Skeletal muscle satellite cell (primary cell): ENCODE results near the gene CTDNEP1.
A peak's percentile ranks its signal among the peaks of the same experiment; 100 is the strongest.

Source experiments
- H3K27me3 ChIP-seq: 2 replicates; pipeline ENCODE4 v1.7.0; 2013; ENCODE audit warnings: low read length; ENCODE audit not compliant: control insufficient read depth, insufficient read depth
- H3K36me3 ChIP-seq: 2 replicates; pipeline ENCODE4 v1.7.0; 2013; ENCODE audit warnings: mild to moderate bottlenecking, control low read depth, low read length; ENCODE audit not compliant: insufficient read depth
- H3K4me1 ChIP-seq: 2 replicates; pipeline ENCODE4 v1.7.0; 2013; ENCODE audit warnings: low read length; ENCODE audit not compliant: control insufficient read depth, insufficient read depth
- H3K4me2 ChIP-seq: 2 replicates; pipeline ENCODE4 v1.7.0; 2013; ENCODE audit warnings: mild to moderate bottlenecking, low read length
- H3K4me3 ChIP-seq: 2 replicates; pipeline ENCODE4 v1.7.0; 2013; ENCODE audit warnings: low read length
- H3K9ac ChIP-seq: 2 replicates; pipeline ENCODE4 v1.7.0; 2013; ENCODE audit warnings: mild to moderate bottlenecking, low read depth, low read length, moderate library complexity
- H3K9me3 ChIP-seq: replicated peaks from 2 replicates; pipeline ENCODE4 v1.7.0; 2013; ENCODE audit warnings: mild to moderate bottlenecking, control low read depth, low read length

Gene CTDNEP1

DNA sequence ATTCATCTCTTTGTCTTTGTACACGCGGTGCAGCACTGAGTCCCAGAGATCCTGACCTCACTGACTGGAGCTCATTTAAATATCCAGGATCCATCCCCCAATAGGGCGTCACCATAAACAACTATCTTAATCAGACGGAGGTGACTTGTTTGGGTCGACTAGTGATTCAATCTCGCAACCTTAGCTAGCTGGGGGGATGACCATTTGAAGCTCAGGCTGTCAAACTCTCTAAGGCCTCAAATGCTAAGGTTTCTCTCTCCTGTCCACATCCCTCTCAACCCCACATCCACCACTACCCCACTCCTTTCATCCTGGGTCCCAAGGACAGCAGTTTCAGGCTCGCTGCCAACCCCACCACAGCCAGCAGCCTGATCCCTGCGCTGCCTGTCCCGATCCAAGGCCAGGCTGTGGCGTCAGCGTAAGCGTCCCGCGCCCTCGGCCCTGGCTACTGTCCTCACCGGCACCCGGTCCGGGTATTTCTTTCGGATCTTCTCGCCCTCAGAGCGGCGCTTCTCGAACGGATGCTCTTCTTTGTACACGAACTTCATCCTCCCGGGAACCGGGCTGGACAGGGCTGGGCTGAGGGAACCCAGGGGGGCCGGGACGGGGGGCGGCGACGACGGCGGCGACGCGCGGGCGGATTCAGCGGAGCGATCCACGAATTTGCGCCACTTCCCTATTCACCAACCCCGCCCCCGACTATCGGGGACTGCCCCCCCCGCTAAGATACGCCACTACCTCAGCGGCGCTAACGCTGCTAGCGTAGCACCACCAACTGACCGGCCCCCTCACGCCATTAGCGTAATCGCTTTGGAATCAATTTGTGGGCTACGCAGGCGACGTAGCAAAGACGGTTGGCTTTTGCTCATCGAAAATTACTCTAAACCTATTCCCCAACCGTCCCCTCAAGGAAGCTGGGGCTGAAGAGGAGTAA is 9.5 kb downstream of the CTDNEP1 start, which contains the start of gene GABARAP:
GABARAP (minus strand) TSS at position 667 of the 934 bp plus-strand sequence; CDS start at position 548, 119 bp downstream.
- Histone ChIP-seq H3K27me3 (no peaks in the 10 kb centered on the region), H3K9ac (peak within 1 kb of the TSS; percentile 97), H3K9me3 (no peaks in the 10 kb centered on the region), H3K4me2 (peak within 1 kb of the TSS; percentile 95), H3K4me3 (peak within 1 kb of the TSS; percentile 91), H3K4me1 (peaks cover 28% of the 10 kb centered on the region), H3K36me3 (peaks cover 28% of the 10 kb centered on the region)

DNA sequence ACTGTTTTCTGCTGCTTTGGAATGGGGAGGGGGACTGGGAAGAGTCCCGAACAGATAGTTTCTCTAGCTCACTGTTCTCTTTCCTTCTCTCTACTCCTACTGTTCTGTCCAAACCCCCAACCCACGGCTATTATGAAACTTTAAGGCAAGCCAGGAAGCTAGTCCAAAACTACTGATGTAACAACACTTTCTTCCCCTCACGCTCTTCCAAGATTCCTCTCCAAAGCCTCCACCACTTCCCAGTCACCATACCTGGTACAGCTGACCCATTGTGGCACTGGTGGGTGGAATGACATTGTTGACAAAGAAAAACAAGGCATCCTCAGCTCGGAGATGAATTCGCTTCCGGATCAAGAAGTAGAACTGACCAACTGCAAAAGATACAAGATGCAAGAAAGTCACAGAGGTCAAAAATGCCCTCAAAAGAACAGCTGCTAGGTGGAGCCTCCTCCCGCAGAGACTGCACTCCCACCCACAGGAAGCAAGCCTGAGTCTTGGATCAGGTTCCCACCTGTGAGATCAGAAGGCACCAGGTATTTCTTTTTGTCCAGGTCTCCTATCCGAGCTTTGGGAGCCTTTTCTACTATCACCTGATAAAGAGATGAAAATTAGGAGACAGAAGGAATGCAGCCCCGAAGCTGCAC is 10.3 kb downstream of the CTDNEP1 start:
- H3K9ac ChIP-seq, result peak overlapping the region; percentile 97

DNA sequence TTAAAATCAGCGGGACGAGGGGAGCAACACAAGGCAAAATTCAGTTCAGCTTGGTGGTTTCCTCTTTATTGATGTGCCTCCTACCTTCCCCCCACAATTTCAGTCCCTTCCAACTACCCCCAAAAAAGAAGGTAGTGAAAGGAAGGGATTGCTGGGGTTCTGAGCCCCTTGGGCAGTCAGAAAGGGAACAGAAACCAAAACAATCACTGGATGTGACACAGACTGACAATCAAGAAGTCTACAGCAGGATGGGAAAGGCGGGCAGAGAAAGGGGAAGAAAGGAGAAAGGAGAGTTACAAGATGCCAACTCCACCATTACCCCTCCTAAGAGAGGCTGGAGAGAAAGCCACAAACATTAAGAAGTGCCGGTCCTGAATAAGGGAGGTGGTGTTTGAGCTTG is 11.2 kb downstream of the CTDNEP1 start:
- H3K36me3 ChIP-seq, result peaks cover 37% of the 10 kb centered on the region
- H3K9ac ChIP-seq, result peak overlapping the region; percentile 97
- H3K27me3 ChIP-seq, result no peaks in the 10 kb centered on the region
- no peaks in the 10 kb centered on the region for H3K9me3 ChIP-seq
- H3K4me1 ChIP-seq, result peaks cover 43% of the 10 kb centered on the region
- H3K4me2 ChIP-seq, result peak overlapping the region; percentile 95
- H3K4me3 ChIP-seq, result peak overlapping the region; percentile 91

More for the DNA sequence above, 10.3 kb downstream of the CTDNEP1 start:
- Histone ChIP-seq H3K27me3 (no peaks in the 10 kb centered on the region), H3K9me3 (no peaks in the 10 kb centered on the region), H3K4me1 (peaks cover 34% of the 10 kb centered on the region), H3K4me3 (peak overlapping the region; percentile 91), H3K4me2 (peak overlapping the region; percentile 95), H3K36me3 (peaks cover 35% of the 10 kb centered on the region)

DNA sequence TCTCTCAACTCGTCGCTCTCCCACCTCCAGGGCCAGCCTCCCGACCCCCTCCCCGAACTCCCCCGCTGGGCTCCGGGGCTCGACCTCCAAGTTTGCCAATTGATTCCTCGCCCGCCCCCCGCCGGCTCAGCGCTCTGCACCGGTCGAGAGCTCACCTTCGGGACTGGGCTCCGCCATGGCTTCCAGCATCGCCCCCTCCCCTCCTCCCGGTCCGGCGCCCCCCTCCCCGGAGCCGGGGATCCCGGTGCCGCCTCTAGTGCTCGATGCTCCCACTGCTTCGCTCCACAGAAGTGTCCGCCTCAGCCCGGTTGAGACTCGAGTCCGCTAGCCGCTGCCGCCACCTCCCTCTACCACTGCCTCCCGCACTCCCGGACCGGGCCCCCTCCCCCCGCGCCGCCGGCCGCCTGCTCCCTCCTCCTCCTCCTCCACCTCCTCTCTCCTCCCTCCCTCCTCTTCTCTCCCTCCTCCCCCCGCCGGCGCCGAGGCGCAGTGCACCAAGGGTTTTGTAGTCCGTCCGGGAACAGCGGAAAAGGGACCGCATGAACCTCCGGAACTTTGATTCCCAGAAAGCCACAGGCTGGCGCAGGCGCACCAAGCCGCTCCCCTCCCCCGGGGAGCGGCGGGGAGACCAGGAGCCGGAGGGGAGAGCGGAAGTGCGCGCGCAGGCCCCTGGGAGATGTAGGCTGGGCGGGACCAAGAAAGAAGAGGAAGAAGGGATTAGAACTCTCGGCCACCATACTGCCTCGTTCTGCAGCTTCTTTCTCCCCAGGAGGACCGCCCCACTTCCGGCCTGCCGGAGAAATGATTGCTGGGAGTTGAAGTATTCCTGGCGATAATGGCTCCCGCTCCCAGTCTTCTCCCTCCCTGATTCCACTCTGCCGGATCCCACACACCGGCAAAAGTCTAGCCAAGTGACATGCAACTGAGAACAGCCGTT is 12.2 kb downstream of the CTDNEP1 start, which contains the start of gene PHF23:
PHF23 (minus strand) TSS at position 367 of the 937 bp plus-strand sequence; CDS start at position 189, 178 bp downstream.
- Histone ChIP-seq H3K27me3 (no peaks in the 10 kb centered on the region), H3K9me3 (no peaks in the 10 kb centered on the region), H3K4me1 (peaks cover 52% of the 10 kb centered on the region), H3K36me3 (peaks cover 46% of the 10 kb centered on the region), H3K9ac (peak within 1 kb of the TSS; percentile 97), H3K4me3 (peak within 1 kb of the TSS; percentile 94), H3K4me2 (peak within 1 kb of the TSS; percentile 95)

DNA sequence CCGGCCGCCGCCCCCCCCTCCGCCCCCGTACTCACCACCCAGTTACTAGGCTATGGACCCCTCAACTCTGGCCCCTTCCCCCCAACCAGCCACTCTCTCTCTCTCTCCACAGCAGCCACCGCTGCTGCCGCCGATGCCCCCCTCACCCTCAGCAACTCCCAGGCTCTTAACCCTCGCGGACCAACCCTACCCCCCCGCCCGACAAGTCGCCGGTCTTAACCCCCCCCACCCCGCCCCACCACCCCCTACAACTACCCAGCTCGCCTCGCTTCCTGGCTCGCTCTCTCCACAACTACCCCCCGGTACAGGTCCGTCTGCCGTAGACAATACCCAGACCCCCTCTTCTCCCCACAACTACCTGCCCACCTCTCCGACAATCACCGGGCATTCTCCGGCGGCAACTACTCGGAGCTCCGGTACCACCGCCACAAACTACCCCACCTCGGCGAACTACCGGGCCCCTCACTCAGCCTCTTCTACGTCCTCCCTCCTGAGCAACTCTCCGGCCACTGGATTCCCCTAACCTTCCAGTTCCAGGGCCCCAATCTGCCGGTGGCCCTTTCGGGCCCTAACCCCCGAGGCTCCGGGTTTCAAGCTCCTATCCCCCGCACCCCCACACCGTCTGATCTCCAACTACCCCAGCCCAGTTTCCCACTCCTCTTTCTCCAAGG is 13.0 kb downstream of the CTDNEP1 start:
- H3K27me3 ChIP-seq, result no peaks in the 10 kb centered on the region
- H3K9me3 ChIP-seq, result no peaks in the 10 kb centered on the region
- H3K4me3 ChIP-seq, result peak overlapping the region; percentile 94
- H3K4me2 ChIP-seq, result peak overlapping the region; percentile 68
- peaks cover 43% of the 10 kb centered on the region for H3K36me3 ChIP-seq
- H3K9ac ChIP-seq, result peak overlapping the region; percentile 95
- peaks cover 52% of the 10 kb centered on the region for H3K4me1 ChIP-seq

DNA sequence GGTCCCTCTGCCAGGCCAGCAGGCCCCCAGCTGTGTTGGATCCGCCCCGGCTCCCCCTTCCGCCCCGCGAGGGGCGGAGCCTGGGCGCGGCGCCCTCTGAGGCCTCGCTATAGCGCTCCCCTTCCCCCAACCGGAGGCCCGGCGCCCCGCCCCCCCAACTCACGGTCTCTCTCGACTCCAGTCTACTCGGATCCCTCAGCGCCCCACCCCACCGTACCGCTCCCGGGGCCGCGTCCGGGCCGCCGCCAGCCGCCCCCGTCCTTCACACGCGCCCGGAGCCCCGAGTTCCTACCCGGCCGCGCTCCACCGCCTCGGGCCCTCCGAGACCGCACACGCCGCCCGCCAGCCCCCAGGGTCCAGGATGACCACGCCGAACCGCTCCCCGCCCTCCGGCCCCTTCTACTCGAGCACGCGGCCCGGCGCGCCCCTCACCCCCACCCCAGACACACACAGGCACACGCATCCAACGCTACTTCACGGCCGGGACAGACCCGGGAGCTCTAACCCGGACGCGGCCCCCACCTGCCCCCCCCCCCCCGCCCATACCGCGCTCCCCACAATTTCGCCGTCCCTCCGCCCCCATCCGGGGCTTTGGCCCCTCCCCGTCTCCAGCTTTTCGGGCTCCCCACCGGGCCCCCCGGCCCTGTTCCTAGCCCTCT is 13.6 kb downstream of the CTDNEP1 start:
- Histone ChIP-seq H3K4me1 (peaks cover 48% of the 10 kb centered on the region), H3K4me2 (peak overlapping the region; percentile 91), H3K9ac (peak overlapping the region; percentile 95), H3K4me3 (peak overlapping the region; percentile 94), H3K36me3 (peaks cover 43% of the 10 kb centered on the region), H3K9me3 (no peaks in the 10 kb centered on the region), H3K27me3 (no peaks in the 10 kb centered on the region)

DNA sequence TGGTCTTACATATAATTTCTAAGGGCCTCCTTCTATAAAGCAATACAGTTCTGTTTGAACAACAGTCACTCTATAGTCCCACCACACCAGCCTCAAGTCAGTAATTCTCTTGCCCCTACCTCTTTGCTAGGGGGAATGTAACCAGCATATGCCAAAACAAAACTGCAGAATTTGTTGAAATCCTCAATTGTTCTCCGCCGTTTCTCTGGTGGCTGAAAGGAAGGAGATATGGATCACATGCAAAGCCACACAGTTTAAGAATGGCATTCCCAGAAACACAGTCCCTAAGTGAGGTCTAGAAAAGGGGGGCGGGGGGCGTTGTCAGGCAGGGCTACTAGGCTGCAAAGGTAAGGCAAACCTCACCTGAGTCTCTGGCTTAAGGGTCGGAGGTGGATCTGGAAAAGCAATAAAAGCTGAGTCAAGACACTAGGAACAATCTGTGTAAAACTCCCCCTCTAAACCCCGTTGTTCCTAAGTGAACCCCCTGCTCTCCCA is 14.2 kb downstream of the CTDNEP1 start:
- H3K27me3 ChIP-seq, result no peaks in the 10 kb centered on the region
- H3K4me1 ChIP-seq, result peaks cover 52% of the 10 kb centered on the region
- peak overlapping the region; percentile 81 for H3K9ac ChIP-seq
- H3K4me2 ChIP-seq, result peak overlapping the region; percentile 91
- H3K9me3 ChIP-seq, result no peaks in the 10 kb centered on the region
- H3K36me3 ChIP-seq, result peaks cover 43% of the 10 kb centered on the region
- peak overlapping the region; percentile 94 for H3K4me3 ChIP-seq

DNA sequence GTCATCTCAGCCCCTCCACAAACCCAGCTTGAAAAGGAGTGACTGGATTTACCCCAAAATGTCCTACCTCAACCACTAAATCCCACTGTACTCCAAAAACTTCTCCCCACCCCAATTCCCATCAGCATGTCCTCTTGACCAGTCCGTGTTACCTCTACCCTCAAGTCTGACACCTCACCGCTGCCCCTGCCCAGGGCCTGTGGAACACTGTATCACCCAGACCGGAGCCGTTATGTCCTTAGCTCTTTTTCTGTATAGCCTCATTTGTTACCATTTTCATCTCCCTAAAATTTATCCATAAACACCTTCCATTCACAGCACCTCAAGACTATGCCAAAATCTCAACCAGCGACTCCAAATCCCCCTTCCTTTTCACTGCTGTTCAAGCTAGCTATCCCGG is 14.7 kb downstream of the CTDNEP1 start:
- Histone ChIP-seq H3K9me3 (no peaks in the 10 kb centered on the region), H3K36me3 (peaks cover 43% of the 10 kb centered on the region), H3K4me1 (peaks cover 57% of the 10 kb centered on the region), H3K27me3 (no peaks in the 10 kb centered on the region), H3K9ac (peak overlapping the region; percentile 81), H3K4me3 (peak overlapping the region; percentile 94), H3K4me2 (peak overlapping the region; percentile 91)

DNA sequence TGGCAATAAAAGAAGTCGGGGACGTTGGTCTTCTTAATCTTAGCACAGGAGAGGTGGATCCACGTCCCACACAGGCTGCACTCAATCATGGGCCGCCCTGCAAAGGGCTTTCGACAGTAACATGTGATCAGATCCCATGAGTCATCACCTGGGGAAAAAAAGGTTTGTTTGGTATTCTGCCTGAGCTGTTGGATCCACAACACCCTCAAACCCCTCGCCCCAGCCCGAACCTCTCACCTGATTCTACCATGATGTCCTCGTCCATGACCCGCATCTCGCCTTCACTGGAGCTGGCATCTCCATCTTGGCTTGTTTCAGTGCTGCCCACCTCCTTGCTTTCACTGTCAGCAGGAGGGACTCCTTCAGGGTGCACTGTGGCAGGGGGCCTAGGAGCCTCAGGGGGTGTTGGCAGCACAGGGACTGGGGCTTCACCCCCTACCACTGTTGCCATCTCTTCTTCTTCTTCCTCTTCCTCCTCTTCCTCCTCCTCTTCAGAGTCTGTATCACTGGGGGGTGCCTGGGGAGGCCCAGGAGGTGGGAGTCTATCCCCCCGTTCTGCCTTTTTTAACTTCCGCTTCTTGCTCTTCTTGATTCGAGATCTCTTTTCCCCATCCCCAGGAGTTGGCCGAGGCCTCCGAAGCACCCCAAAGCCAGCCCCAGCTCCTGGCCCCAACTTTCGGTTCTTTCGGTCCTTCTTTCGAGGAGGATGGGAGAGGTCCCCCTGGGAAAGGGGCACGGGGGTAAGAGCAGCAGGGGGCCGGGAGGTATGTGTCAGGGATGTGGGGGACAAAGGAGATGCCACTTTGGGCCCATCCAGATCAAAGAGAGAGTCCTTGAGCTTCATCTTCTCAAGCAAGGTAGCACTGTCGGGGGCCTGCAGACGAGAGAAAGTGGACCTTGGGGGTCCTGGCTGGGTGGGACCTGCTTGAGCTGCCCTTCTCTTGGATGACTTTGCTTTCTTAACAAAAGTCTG is 15.6 kb downstream of the CTDNEP1 start:
- H3K9me3 ChIP-seq, result no peaks in the 10 kb centered on the region
- H3K4me2 ChIP-seq, result peak overlapping the region; percentile 84
- peak overlapping the region; percentile 0 for H3K4me3 ChIP-seq
- peaks cover 41% of the 10 kb centered on the region for H3K36me3 ChIP-seq
- no peaks in the 10 kb centered on the region for H3K27me3 ChIP-seq
- H3K9ac ChIP-seq, result no peak overlapping the region
- peaks cover 52% of the 10 kb centered on the region for H3K4me1 ChIP-seq
